GM21723 (cell line): ENCODE measurements around the gene CDH23.
A peak's percentile ranks its signal among the peaks of the same experiment; 100 is the strongest.

Experiments
- ATAC-seq: cut with Tn5 transposase; IDR thresholded peaks from one replicate; pipeline ENCODE4 v1.9.1; 2021; ENCODE audit warnings: mild to moderate bottlenecking, moderate library complexity; ENCODE audit not compliant: unreplicated experiment

Gene CDH23

GRCh38 chr10:71837098-71837827 is 440.5 kb downstream of the CDH23 start:
- no peak for ATAC-seq

DNA sequence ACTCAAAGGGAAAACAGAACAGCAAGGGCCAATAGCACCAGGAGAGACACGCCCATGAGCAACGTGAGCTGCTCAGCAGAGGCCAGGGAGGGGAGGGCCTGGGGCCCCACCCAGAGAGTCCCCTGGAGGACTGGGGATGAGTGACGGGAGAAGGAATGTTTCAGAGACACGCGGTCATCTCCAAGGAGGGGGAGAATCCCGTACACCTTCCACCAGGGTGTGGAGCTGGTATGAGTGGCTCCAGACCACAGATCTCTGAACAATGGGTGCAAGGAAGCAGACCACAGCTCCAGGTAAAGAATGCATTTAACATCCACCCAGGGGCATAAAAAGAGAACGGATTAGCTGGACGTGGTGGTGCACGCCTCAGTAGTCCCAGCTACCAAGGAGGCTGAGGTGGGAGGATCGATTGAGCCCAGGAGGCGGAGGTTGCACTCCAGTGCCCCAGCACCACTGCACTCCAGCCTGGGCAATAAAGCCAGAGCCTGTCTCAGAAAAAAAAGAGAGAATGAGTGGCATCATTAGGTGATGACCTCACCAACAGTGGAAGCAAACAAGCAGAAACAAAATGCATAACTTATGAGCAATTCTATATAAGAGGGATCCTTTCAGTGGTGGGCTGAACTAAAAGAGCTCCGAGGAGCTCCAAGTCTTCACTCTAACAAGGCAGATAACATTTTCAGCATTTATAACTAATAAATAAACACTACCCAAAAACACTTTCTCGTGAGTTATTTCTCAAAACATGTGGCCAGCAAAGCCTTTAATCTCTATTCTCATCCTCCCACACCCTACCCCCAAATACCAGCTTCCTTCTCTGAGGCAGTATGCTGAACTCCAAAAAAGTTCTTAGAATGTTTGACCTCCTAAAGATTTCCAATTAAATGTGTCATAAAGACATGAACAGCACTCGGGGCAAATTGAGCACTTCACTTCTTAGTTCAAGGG is 441.8 kb downstream of the CDH23 start:
- no peak for ATAC-seq

DNA sequence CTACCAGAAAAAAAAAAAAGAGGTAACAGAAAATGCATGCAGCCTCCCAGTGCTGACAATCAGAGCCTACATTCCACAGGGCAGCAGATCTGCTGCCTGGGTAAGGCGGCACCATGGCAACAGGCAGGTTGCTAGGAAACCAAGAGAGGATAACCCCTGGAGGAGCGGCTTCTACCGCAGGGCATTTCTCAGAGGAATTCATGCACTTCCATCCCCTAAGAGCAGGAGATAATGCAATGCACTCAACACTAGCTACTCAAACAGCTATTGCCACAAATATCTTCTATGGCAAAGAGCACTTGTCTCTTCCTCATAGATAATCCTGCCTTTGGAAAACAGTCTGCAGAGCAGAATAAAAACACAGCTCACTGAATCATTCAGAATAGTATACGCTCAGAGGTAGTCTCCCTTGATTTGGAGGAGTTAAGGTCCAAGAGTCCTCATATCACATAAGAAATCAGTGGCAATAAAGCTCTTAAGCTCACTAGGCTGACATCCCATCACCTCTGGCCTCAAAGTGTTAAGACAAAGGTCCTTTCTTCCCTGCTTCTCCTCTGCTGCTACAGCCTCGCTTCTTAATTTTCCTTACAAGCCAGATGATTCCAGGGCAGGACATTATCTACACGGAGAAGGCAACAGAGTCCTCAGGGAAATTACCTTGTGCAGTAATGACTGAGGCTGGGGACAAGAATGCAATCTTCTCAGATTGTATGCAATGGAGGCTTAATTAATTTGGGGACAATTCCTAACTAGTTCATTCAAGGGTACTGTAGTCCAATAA is 443.6 kb downstream of the CDH23 start:
- no peak for ATAC-seq

DNA sequence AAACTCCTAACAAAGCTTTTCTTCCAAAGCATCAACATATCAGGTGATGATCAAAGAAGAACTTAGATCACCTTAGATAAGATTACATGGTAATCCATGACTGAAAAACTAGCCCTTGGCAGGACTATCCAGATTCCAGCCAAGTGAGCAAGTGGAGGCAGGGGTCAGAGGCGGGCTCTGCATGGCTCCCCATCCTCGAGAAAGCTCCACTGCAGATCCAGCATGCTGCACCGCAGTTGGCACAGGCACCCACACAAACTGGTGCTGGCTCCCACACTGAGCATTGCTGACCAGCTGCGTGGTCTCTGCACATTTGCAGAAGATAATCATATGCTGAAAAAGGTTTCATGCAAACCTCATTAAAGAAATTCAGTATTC is 444.2 kb downstream of the CDH23 start:
- ATAC-seq: no peak

- ATAC-seq: no peak
Measured at GRCh38 chr10:71842422-71842821, 445.7 kb downstream of the CDH23 start.

DNA sequence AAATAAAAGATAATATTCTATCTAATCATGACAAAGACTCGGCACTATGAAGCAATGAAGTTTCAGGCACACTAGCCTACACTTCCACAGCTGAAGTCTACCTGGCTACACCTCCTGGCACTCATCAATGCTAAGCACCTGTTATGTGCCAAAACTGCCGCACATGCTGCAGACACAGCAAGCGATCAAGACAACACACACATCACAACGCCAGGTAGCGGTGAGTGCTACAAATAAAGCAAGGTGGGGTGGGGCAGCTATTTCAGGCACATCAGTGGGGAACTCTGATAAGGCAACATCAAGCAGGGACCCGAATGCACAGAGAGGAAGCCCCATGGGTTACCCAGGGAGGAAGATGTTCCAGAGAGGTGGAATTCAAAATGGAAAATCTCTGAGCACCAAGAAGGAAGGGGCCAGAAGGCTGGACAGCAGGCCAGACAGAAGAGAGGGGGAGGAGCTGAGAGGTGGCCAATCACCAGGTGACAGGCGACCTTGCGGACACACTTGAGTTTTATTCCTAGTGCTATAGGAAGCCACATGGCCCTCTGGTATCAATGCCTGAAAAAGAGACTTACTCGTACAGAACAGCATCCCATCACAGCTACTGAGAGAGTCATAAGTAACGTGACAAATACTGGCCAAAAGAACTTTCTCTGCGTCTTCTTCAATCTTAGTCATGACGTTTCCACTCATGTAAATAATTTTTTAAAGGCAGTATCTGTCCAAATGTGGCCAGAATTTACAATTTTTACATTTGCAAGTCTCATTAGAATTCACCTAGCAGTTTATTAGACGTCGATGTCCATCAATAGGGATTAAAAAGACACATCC is 446.4 kb downstream of the CDH23 start:
- ATAC-seq: no peak

DNA sequence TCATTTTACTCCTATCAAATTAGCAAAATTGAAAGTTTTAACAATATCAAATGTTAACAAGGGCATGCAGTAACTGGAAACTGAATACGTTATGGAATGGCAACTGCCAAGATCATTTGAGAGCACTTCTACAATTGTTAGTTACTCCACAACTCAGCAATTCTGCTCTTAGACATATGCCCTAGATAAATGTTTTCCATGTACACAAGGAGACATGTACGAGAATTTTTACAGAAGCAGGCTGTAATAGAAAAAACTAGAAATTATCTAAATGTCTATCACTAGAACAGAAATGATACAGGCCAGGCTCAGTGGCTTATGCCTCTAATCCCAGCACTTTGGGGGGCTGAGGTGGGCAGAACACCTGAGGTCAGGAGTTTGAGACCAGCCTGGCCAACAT is 447.4 kb downstream of the CDH23 start:
- ATAC-seq: no peak

DNA sequence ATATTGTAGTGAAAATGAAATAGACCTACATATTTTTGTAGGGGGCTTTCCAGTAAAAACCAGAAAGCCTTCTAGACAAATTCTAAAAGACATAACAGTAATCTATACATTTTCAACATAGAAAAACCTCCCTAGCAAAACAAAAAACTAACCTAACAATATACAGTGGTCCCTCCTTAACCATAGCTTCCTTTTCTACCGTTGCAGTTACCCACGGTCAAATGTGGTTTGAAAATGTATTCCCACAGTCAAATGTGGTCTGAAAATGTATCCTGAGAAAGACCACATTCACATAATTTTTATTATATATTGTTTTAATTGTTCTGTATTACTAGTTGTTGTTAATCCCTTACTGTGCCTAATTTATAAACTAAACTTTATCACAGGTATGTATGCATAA is 448.0 kb downstream of the CDH23 start:
- no peak for ATAC-seq

DNA sequence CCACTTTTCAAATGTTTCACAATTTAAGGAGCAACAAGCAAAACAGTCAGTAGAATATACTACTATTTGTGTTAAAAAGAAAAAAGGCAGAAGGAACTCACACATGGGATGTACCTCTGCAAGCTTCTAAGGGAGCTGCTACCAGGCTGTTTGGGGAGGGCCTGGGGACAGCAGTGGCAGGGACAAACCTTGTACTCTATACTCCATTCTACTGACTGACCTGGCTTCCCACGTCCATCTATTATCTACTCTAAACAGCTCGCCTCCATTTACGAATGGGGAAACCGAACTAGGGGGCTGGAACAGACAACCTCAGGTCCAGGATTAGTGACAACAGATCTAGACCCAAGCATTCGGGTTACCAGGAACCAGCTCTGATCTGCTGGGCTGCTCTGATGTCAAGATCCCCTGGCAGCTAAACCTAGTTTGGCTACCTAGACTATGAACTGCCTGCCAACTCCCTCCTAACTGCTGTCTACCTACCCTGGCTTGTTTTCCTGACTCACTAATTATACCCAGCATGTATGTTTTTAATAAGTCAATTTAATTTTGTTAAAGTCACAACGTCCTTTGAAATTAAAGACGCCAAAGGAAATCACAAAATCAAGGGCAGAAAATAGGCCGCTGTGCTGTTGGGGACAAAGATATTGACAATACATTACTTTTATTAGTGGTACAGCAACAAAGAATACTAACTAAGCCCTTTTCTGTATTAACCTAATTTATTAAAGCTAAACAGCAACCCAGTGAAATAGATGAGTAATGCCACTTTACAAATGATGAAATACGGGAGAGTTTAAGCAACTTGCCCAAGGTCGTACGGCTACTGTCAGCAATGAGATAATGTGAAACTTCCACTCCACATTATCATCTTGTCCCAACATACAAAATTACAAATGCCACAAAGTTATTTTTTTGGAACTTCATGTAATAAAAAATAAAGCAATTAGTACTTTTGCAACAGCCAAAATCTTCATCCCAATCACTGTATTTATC is 449.0 kb downstream of the CDH23 start:
- no peak for ATAC-seq

DNA sequence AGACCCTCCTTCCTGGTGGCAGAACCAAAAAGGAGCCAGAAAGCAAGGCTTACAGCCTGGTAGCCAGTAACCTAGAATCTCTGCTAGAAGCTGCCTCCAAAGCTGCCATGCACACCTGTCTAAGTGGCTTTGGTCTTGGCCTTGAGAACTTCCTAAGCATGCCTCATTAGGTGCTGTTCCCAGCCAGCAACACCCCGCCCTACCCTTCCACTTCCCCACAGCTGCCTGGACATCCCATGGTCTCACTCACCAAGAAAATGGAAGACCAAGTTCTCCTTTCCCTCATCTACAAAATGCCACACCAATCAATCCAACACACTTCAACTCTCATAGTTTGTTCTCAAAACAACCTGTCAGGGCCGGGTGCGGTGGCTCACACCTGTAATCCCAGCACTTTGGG is 450.1 kb downstream of the CDH23 start:
- no peak for ATAC-seq

- no peak for ATAC-seq
Measured at GRCh38 chr10:71847418-71847817, 450.7 kb downstream of the CDH23 start.

DNA sequence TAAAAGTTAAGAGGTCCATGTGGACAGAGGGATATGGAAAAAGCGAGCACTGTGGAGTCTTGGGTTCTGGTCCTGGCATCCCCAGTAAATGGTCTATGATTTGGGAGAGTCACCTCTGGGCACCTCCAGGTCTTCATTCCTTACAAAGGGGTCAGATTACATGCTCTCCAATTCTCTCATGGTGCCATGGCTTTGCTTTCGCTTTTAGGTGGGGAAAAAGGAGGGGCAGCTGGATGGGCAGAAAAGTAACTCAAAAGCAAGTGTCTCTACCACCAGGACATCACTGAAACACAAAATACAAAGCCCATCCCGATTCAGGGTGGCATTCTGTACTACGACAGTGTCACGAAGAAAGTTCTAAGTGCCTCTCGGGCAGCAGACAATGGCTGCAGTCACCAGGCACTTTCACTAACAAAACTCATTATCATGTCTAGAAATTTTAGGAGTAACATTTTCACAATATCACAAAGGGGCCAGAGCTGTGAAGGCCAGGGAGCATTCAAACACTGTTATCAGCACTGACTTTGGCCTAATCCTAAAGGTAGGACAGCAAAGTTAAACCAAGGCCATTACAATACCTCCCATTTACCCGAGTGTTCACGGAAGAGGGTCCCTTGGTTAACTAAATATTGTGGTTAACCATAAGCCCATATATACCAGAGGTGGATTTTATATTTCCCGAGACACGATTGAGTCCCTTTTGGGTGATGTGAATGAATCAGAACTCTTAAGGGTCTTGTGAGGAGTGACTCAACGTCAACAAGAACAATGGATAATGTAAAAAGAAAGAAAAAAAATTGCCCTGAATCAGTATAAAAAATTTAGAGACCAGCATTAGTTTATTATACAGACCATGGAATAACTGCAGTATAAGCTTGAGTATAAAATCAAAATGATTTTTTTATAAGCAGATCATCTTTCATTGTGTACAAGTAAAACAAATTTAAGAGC is 451.9 kb downstream of the CDH23 start:
- no peak for ATAC-seq

DNA sequence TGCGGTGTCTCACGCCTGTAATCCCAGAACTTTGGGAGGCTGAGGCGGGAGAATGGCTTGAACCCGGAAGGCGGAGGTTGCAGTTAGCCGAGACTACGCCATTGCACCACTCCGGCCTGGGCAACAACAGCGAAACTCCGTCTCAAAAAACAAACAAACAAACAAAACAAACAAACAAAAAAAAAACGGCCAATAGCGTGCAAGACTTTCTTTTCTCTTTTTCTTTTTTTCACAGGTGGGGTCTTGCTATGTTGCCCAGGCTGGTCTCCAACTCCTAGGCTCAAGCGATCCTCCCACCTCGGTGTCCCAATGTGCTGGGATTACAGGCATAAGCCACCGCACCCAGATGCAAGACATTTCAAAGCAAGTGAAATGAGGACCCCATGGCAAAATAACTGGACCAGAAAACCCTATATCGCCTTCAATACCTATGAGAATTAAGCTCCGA is 452.8 kb downstream of the CDH23 start:
- no peak for ATAC-seq

GRCh38 chr10:71850021-71850742 is 453.5 kb downstream of the CDH23 start:
- ATAC-seq: no peak

- peak; percentile 90 for ATAC-seq
Measured at GRCh38 chr10:71850743-71851464, 454.2 kb downstream of the CDH23 start, which contains the start of gene PSAP. PSAP (minus strand) TSS chr10:71851251; CDS start chr10:71851221, 30 bp downstream.

DNA sequence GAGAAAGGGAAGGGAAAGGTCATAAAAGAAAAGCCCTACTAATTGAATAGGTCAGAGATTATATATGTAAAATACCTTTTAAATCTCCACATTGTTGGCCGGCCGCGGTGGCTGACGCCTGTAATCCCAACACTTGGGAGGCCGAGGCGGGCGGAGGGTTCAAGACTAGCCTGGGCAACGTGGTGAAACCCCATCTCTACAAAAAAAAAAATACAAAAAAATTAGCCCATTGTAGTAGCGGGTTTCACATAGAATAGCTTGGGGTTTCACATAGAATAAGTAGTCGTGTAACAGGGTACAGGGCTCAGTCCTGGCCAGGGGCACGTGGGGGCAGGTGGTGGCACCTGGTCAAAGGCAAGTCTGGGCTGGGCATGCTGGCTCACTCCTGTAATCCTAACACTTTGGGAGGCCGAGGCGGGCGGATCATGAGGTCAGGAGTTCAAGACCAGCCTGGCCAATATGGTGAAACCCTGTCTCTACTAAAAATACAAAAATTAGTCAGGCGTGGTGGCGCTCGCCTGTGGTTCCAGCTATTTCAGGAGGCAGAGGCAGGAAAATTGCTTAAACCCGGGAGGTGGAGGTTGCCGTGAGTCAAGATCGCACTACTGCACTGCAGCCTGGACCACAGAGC is 454.9 kb downstream of the CDH23 start:
- ATAC-seq: peak; percentile 28
